Right kidney (tissue), 9 donors: ENCODE data around the gene TMPRSS11D.

ENCODE experiments used
- DNase-seq: peaks from one replicate; pipeline ENCODE4 v3.0.0-alpha.2; 2016
- long read RNA-seq, 8 donors: transcript quantifications; one replicate each; lab custom pipeline, GENCODE V29; 2026

TMPRSS11D gene, protein sequence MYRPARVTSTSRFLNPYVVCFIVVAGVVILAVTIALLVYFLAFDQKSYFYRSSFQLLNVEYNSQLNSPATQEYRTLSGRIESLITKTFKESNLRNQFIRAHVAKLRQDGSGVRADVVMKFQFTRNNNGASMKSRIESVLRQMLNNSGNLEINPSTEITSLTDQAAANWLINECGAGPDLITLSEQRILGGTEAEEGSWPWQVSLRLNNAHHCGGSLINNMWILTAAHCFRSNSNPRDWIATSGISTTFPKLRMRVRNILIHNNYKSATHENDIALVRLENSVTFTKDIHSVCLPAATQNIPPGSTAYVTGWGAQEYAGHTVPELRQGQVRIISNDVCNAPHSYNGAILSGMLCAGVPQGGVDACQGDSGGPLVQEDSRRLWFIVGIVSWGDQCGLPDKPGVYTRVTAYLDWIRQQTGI
- long read RNA-seq, donor 1 = 0 reads
- long read RNA-seq, donor 2 = 0 reads
- long read RNA-seq, donor 3 = 0 reads
- long read RNA-seq, donor 4 = 0 reads
- long read RNA-seq, donor 5 = 0 reads
- long read RNA-seq, donor 6 = 0 reads
- long read RNA-seq, donor 7 = 0 reads
- long read RNA-seq, donor 8 = 0 reads

GRCh38 chr4:67883902-67884301, at the start of gene TMPRSS11D:
Gene TMPRSS11D (minus strand): TSS chr4:67884002. CDS start chr4:67883933, 69 bp downstream.
- no peak for DNase-seq

DNA sequence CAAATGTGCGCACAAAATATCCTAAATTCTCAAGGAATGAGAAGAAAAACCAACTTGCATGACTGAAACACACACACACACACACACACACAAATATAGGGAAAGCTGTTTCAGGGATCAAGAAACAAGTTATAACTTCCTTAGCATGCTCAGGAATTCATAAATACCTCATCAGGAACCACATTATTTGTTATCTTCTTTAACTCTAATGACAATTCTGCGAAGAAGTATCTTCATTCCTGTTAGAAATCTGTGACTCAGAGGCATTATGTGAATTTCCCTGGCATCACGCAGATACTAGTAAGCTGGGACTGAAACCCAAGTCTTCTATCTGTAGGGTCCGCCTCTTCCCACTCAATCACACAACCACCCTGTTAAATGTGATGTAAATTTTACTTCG, 49.2 kb upstream of the TMPRSS11D start:
- no peak for DNase-seq

DNA sequence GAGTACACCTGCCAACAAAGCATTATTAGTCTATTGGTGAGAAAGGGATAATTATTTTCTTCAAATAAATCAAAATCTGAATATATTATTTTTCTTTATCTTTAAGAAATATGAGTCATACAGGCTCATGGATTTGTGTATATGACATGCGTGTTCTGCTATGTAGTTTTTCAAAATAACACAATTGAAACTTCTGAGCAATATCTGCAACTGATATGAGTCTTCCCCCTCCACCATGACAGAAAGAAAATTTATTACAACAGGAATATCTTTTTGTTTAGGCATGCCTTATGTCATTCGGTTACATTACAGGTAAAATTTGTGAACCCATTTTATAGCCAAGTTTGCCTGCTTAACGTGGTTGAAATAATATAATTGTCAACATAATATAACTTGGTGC, 47.5 kb upstream of the TMPRSS11D start:
- no peak for DNase-seq

DNA sequence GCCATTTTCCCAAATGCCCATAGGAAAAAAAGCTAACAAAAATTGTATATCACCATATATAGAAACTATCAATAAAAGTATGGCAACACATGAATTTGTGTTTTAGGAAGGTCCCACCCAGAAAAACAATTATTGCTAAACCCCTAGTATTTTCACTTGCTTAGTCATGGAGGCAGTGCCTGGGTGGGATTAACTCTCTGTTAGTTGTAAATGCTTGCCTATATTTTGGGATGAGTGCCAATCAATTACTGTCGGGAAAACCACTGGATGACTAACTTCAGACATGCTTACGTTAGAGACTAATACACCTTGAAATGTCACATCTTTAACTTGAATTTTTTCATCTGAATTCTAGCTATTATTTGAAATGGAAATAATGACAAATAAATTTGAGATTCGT, 45.6 kb upstream of the TMPRSS11D start:
- DNase-seq = no peak

DNA sequence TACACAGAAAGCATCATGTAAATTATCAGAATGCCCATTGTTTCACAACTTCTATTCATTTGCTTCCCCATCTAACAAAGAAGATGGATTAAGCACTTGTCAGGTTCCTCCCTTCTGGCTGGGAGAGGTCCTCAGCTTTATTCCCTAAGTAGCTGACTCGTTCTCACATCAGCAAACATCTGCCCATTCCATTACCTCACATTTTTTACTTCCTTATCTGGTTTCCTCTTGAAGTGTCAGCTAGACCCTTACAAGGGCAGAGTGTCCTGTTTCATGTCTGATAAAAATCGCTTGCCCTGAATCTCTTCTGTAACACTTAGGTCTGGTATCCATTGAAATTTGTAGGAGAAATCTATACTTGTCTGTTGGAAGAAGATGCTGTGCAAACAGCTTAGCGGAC, 44.7 kb upstream of the TMPRSS11D start:
- no peak for DNase-seq

DNA sequence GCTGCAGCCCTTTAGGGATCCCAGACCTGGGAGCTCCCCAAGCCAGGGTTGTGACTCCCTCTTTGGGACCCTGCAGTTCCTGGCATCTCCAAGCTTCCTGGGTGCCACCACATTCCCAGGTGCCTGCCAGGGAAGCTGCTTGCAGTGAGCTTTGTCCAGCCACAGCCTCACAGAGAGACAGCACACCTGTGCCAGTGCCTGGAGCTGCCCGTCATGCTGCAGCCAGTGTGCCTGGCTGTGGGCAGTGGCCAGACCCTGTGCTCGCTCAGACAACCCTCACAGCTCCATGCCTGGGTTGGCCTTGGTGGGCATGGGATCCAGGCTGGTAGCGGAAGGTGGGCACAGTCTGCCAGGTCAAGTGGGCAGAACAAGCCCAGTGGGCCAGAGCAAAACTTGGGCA, 43.4 kb upstream of the TMPRSS11D start:
- no peak for DNase-seq

DNA sequence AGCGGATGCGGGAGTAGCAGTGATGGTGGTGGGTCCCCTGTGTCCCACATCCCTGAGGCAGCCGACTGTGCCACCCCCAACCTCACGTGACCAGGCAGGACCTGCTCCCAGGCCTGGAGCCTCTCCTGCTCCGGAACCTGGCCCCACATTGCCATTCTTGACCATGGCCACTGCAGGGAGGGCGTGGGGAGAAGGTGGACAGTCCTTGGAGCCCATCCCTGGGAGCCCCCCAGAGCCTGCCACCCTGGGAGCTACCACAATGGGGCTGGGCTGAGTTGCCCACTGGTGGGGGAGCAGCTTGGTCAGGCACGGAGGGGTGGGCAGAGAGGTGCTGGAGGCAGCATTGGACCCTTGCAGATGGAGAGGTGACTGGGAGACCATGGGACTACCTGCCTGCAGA, 42.7 kb upstream of the TMPRSS11D start:
- DNase-seq = no peak

DNA sequence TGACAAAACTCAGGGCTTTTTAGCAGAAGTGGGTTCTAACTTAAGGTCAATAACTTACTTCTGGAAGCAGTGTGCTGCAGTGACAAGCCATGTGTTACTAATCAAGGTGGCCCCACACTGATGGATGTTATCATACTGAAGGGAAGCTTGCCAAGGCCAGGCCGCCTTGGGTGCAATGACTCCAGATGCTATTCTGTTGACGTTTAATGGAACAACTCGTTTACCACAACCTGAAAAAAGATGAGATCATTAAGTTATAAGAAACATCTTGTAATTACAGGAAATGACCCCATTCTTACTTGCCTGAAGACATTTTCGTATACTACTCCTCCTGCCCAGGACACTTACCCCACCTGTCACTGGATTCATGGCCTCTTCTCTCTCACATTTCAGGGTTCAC, 38.9 kb upstream of the TMPRSS11D start:
- no peak for DNase-seq

DNA sequence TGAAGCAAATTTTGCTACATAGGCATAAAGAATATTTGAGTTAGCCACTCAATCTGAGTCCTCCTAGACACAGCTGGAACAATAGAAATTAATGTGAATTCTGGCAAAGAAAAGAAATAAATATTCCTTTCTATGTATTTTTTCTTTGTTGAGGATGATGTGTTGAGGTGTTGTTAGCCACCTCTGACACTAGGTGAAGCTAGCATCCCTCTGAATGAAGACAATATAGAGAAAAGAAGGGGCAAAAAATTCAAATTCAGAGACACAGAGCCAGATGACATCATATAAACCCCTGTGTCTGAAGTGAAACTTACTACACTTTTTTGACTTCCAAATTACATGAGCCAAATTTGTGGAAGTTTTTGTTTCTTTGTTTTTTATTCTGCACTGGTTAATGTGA, 34.6 kb upstream of the TMPRSS11D start:
- no peak for DNase-seq

- DNase-seq = no peak
These were observed 31.7 kb upstream of the TMPRSS11D start for GRCh38 chr4:67915400-67915966.

DNA sequence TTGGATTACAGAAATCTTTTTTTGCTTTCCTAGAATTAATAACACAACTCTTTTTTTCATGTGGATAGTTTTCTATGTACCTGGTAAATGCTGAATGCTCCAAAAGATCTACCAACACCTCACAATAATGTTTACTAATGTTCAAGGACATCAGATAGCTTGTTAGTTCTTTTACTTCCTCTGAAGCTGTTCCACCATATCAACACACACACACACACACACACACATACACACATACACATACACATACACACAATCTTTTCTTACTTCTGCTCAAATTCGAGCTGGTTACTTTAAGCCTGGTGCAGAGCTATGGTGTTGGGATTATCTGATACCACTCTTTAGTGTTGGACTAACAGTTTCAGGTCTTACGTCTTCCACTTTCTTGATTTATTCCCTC, 28.3 kb upstream of the TMPRSS11D start:
- no peak for DNase-seq

GRCh38 chr4:67911638-67912037, 27.8 kb upstream of the TMPRSS11D start:
- no peak for DNase-seq

- DNase-seq = no peak
These were observed 27.3 kb upstream of the TMPRSS11D start for GRCh38 chr4:67911141-67911540.

GRCh38 chr4:67910585-67910905, 26.7 kb upstream of the TMPRSS11D start:
- DNase-seq = no peak

- DNase-seq = no peak
These were observed 26.2 kb upstream of the TMPRSS11D start for GRCh38 chr4:67909905-67910584.

GRCh38 chr4:67907650-67908049, 23.8 kb upstream of the TMPRSS11D start:
- no peak for DNase-seq

GRCh38 chr4:67899096-67899495, 15.3 kb upstream of the TMPRSS11D start:
- DNase-seq = no peak

DNA sequence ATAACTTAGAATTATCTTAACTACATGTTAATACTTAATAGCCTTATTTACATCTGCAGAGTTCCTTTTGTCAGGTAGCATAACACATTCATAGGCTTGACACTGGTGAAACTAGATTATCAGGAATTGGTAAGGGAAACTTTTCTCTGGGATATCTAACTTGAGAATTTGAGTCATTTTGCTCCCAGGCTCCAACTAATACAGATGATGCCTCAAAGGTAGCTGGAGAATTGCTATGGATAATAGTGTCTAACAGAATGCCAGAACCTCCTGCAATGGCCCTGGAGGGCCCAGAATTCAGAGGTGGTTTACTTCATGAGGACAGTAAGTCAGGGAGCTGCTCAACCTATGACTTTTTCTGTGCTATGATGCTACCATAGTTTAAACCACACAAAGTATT, 13.9 kb upstream of the TMPRSS11D start:
- no peak for DNase-seq

DNA sequence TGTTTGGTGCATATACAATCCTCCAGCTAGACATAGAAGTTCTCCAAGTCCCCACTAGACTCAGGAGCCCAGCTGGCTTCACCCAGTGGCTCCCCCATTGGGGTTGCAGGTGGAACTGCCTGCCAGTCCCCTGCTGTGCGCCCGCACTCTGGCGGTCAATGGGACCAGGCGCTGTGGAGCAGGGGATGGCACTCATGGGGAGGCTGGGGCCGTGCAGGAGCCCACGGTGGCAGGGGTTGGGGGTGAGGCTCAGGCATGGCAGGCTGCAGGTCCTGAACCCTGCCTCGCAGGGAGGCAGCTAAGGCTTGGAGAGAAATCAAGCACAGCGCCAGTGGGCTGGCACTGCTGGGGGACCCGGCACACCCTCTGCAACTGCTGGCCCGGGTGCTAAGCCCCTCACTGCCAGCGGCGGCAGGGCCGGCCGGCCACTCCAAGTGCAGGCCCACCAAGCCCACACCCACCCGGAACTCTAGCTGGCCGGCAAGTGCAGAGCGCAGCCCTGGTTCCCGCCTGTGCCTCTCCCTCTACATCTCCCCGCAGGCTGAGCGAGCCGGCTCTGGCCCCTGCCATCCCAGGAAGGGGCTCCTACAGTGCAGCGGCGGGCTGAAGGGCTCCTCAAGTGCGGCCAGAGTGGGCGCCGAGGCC, 12.7 kb upstream of the TMPRSS11D start:
- DNase-seq = no peak

GRCh38 chr4:67894659-67895058, 10.9 kb upstream of the TMPRSS11D start:
- no peak for DNase-seq

DNA sequence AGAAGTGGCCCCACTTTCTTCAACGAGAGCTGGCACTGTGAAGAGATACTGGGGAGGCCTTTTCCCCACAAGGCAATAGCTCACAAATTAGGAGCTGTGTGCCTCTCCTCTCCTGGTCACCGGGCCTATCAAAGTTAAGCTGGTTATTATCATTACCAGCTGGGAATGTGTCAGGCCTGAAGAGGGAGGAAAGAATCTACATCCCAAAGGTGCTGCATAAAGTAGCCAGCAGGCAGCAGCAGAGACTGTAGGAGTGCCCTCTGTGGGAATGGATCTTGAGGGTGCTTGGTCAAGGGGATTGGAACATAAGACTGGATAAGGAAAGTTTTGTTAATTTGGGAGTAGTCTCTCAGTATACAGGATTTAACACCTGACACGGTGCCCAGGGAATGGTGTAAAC, 9.1 kb upstream of the TMPRSS11D start:
- no peak for DNase-seq

DNA sequence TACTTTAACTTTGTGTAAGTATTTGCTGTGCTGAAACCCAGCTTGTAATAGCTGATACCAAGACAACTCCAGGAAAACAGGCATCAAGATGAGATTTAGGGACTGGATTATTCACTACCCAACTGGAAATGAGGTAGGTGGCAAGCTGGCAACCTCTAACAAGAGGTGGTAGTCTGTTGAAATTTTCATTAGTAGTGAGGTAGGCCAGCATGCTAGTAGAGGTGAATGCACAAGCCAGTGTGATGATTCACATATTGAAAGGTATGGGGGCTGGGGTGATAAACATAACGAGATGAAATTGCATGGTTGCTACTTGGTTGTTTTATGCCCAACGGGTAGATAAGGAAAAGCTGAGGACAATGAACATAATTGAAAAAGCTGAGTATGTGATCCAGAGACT, 8.5 kb upstream of the TMPRSS11D start:
- no peak for DNase-seq

- DNase-seq = no peak
These were observed 7.8 kb upstream of the TMPRSS11D start for GRCh38 chr4:67891645-67892044.
